T-helper 17 cell (primary cell): Measurements from ENCODE around the gene MRPS5. TPM values are rescaled to one million over a fixed set of nuclear protein-coding genes. Genes with fewer than 3 reads are reported as not detected.
A peak's percentile ranks its signal among the peaks of the same experiment; 100 is the strongest.
"Not testable (repeated sequence)": the region's sequence is repeated elsewhere in the genome, so short reads cannot be mapped to it uniquely, and the experiment has no call there.

Experiments used
- ATAC-seq: fragments of 150-1000 bp; cut with Tn5 transposase; 2 replicates; pipeline ENCODE4 v1.10.0; 2021; ENCODE audit warnings: mild to moderate bottlenecking, moderate library complexity
- DNase-seq, 3 donors: peaks; one replicate each; pipeline versions ENCODE4 v3.0.0 to v3.0.0-alpha.2; 2020 to 2021
- H3K9me3 ChIP-seq: one replicate; pipeline ENCODE4 v1.7.0; 2013; ENCODE audit warnings: low read length, mild to moderate bottlenecking; ENCODE audit not compliant: control insufficient read depth, poor library complexity, severe bottlenecking
- H3K27ac Mint-ChIP-seq: one replicate; pipeline ENCODE4 v1.8.0; 2022; ENCODE audit warnings: mild to moderate bottlenecking, moderate library complexity, mixed read lengths
- H3K27me3 Mint-ChIP-seq: one replicate; pipeline ENCODE4 v1.8.0; 2022; ENCODE audit warnings: mixed read lengths
- H3K36me3 Mint-ChIP-seq: one replicate; pipeline ENCODE4 v1.8.0; 2022; ENCODE audit warnings: low read depth, mixed read lengths
- H3K4me1 Mint-ChIP-seq: one replicate; pipeline ENCODE4 v1.8.0; 2022; ENCODE audit warnings: mild to moderate bottlenecking, mixed read lengths
- H3K4me3 Mint-ChIP-seq: one replicate; pipeline ENCODE4 v1.8.0; 2022; ENCODE audit warnings: mild to moderate bottlenecking, moderate library complexity, mixed read lengths
- total RNA-seq, 4 donors: library from RNA in 2 of 4; stranded (reverse) in 2 of 4; gene quantifications; one replicate each; pipeline ENCODE4 v1.2.3 and lab custom pipeline; 2022 to 2026

MRPS5 gene
- total RNA-seq, 2 donors from 2014 or later = 30.1 TPM

GRCh38 chr2:95043300-95044093 lies 78.1 kb downstream of the MRPS5 start:
- H3K27me3 Mint-ChIP-seq = no peaks in the 10 kb centered on the region
- ATAC-seq = no peak
- peaks cover 3% of the 10 kb centered on the region for H3K9me3 ChIP-seq
- no peak for DNase-seq
- peaks cover 9% of the 10 kb centered on the region for H3K36me3 Mint-ChIP-seq
- H3K4me1 Mint-ChIP-seq = peaks cover 54% of the 10 kb centered on the region
- H3K4me3 Mint-ChIP-seq = peak overlapping the region; percentile 64
- H3K27ac Mint-ChIP-seq = peak overlapping the region; percentile 90

DNA sequence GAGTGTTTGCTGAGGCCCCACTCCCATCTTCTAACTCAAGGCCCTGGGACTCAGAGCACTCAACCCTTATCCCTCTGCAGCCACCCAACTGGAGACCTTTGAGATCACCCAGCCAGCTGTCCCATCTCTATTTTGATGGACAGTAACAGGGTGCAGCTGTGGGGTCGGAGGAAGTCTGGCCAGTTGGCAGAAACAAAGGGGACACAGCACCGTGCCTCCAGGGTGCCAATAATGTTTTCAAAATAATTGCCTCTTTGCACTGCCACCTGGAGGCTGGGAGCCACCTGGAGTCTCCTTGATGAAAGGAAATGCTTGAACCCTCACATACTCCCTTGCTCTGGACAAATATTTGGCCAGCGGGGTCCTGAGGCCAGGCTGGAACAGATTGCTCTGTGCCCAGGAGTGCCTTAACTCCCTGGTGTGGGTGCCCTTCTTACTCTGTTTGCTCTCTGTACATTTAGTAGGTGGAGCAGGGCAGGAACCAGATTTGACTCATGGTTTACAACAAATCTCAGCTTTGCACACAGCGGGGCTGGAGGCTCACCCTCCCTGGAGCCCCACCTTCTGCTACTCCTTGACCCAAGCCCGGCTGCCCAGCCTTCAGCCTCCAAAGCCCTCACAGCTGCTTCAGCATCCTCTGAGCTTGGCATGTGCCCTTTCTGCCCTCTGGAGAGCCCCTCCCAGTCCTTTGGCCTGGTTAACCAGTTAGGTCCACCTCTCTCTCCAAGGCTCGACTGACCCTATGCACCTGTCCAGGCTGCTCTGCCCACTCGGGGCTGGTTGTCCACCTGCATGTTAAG lies 78.9 kb downstream of the MRPS5 start:
- Mint-ChIP-seq H3K27me3 (no peaks in the 10 kb centered on the region), H3K36me3 (peaks cover 9% of the 10 kb centered on the region), H3K4me3 (no peak overlapping the region), H3K4me1 (peaks cover 61% of the 10 kb centered on the region), H3K27ac (peak overlapping the region; percentile 90)
- ATAC-seq (no peak), DNase-seq (no peak)
- peaks cover 3% of the 10 kb centered on the region for H3K9me3 ChIP-seq

GRCh38 chr2:95041824-95042442 lies 79.7 kb downstream of the MRPS5 start:
- no peak overlapping the region for H3K4me3 Mint-ChIP-seq
- H3K36me3 Mint-ChIP-seq = peaks cover 9% of the 10 kb centered on the region
- H3K9me3 ChIP-seq = peaks cover 3% of the 10 kb centered on the region

DNA sequence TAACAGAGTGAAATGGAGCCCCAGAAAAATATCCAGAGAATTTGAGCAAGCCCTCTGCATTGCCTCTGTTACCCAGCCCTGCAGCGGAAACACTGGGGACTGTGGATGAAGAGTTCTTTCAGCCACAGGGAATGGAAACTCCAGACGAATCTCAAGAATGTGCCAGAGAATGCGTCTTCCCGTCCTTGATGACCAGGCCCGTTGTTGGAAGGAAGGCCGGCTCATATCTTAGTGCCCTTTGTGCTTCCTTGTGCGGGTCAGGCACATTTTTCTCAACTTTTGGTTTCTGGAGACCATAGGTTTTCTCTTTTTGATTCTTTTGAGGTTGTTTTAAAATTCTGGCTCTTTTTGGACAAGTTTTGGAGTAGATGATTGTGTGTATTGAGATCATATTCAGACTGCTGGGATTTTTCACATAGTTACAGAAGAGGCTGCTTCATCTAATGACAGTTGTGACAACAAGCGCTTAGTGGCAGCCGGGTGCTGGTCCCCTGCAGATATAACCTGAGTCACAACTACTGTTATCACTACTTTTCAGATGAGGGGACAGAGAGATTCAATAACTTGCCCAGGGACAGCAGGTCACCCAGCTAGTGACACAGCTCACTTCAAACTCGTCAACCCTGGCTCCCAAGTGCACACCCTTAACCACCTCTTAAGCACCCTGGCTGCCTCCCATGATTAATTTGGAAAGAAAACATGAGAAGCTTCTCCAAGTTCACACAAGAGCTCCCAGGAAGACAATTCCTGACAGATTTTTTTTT lies 80.4 kb downstream of the MRPS5 start:
- DNase-seq (no peak), ATAC-seq (no peak)
- Mint-ChIP-seq H3K4me1 (peaks cover 68% of the 10 kb centered on the region), H3K27ac (peak overlapping the region; percentile 90), H3K4me3 (no peak overlapping the region), H3K27me3 (no peaks in the 10 kb centered on the region), H3K36me3 (peaks cover 9% of the 10 kb centered on the region)
- peaks cover 3% of the 10 kb centered on the region for H3K9me3 ChIP-seq

More at GRCh38 chr2:95041824-95042442, 79.7 kb downstream of the MRPS5 start:
- Mint-ChIP-seq H3K4me1 (peaks cover 66% of the 10 kb centered on the region), H3K27ac (peak overlapping the region; percentile 90), H3K27me3 (no peaks in the 10 kb centered on the region)
- no peak for DNase-seq
- ATAC-seq = peak; percentile 46

- H3K4me1 Mint-ChIP-seq = peaks cover 66% of the 10 kb centered on the region
- H3K27me3 Mint-ChIP-seq = no peaks in the 10 kb centered on the region
- H3K9me3 ChIP-seq = peaks cover 3% of the 10 kb centered on the region
- no peak overlapping the region for H3K4me3 Mint-ChIP-seq
- ATAC-seq = no peak
- H3K27ac Mint-ChIP-seq = peak overlapping the region; percentile 90
- H3K36me3 Mint-ChIP-seq = peaks cover 9% of the 10 kb centered on the region
- no peak for DNase-seq
Observed at GRCh38 chr2:95040426-95040825, 81.2 kb downstream of the MRPS5 start.

DNA sequence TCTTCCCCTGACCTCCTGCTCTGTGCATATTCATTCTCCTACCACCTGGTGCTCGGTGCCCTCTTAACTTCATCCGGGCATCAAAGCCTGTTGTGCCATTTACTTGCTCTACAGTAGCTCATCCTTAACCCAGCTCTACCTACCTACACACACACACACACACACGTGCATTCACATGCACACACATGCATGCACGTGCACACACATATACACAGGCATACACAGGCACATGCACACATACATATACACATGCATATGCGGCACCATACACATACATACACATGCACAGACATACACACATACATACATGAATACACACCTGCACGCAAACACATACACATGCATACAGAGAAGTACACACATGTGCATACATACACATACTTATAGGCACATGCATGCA lies 81.6 kb downstream of the MRPS5 start:
- no peak for ATAC-seq

GRCh38 chr2:95039363-95039762 lies 82.2 kb downstream of the MRPS5 start:
- ATAC-seq = no peak
- no peaks in the 10 kb centered on the region for H3K27me3 Mint-ChIP-seq
- peak overlapping the region; percentile 93 for H3K27ac Mint-ChIP-seq
- H3K4me3 Mint-ChIP-seq = no peak overlapping the region
- no peak for DNase-seq
- H3K9me3 ChIP-seq = peaks cover 3% of the 10 kb centered on the region
- peaks cover 67% of the 10 kb centered on the region for H3K4me1 Mint-ChIP-seq
- peaks cover 9% of the 10 kb centered on the region for H3K36me3 Mint-ChIP-seq

More for the DNA sequence above, 81.6 kb downstream of the MRPS5 start:
- H3K4me1 Mint-ChIP-seq = peaks cover 67% of the 10 kb centered on the region
- H3K27ac Mint-ChIP-seq = no peak overlapping the region
- no peaks in the 10 kb centered on the region for H3K27me3 Mint-ChIP-seq
- H3K4me3 Mint-ChIP-seq = no peak overlapping the region
- peaks cover 3% of the 10 kb centered on the region for H3K9me3 ChIP-seq
- H3K36me3 Mint-ChIP-seq = peaks cover 9% of the 10 kb centered on the region
- no peak for DNase-seq

DNA sequence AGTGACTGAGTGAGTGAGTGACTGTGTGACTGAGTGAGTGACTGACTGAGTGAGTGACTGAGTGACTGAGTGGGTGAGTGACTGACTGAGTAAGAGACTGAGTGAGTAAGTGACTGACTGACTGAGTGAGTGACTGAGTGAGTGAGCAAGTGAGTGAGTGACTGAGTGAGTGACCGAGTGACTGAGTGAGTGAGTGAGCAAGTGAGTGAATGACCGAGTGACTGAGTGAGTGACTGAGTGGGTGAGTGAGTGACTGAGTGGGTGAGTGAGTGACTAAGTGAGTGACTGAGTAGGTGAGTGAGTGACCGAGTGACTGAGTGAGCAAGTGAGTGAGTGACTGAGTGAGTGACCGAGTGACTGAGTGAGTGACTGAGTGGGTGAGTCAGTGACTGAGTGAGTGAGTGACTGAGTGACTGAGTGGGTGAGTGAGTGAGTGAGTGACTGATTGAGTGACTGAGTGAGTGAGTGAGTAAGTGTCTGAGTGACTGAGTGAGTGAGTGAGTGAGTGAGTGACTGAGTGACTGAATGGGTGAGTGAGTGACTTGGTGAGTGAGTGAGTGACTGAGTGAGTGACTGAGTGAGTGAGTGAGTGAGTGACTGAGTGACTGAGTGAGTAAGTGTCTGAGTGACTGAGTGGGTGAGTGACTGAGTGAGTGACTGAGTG lies 82.8 kb downstream of the MRPS5 start:
- ATAC-seq (no peak), DNase-seq (no peak)
- no peak overlapping the region for H3K4me3 Mint-ChIP-seq
- H3K9me3 ChIP-seq = peaks cover 3% of the 10 kb centered on the region
- H3K36me3 Mint-ChIP-seq = peaks cover 6% of the 10 kb centered on the region
- no peaks in the 10 kb centered on the region for H3K27me3 Mint-ChIP-seq
- peaks cover 63% of the 10 kb centered on the region for H3K4me1 Mint-ChIP-seq
- H3K27ac Mint-ChIP-seq = peak overlapping the region; percentile 93

DNA sequence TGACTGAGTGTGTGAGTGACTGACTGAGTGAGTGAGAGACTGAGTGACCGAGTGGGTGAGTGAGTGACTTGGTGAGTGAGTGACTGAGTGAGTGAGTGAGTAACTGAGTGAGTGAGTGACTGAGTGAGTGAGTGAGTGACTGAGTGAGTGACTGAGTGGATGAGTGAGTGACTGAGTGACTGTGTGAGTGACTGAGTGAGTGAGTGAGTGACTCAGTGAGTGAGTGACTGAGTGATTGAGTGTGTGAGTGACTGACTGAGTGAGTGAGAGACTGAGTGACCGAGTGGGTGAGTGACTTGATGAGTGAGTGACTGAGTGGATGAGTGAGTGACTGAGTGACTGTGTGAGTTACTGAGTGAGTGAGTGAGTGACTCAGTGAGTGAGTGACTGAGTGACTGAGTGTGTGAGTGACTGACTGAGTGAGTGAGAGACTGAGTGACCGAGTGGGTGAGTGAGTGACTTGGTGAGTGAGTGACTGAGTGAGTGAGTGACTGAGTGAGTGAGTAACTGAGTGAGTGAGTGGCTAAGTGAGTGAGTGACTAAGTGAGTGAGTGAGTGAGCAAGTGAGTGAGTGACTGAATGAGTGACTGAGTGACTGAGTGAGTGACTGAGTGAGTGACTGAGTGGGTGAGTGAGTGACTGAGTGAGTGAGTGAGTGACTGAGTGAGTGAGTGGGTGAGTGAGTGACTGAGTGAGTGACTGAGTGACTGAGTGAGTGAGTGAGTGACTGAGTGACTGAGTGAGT lies 83.6 kb downstream of the MRPS5 start:
- H3K4me1 Mint-ChIP-seq = peaks cover 58% of the 10 kb centered on the region
- DNase-seq, H3K4me3 Mint-ChIP-seq, H3K9me3 ChIP-seq, H3K27me3 Mint-ChIP-seq, ATAC-seq, H3K36me3 Mint-ChIP-seq: not testable (repeated sequence)
- peak overlapping the region; percentile 93 for H3K27ac Mint-ChIP-seq

DNA sequence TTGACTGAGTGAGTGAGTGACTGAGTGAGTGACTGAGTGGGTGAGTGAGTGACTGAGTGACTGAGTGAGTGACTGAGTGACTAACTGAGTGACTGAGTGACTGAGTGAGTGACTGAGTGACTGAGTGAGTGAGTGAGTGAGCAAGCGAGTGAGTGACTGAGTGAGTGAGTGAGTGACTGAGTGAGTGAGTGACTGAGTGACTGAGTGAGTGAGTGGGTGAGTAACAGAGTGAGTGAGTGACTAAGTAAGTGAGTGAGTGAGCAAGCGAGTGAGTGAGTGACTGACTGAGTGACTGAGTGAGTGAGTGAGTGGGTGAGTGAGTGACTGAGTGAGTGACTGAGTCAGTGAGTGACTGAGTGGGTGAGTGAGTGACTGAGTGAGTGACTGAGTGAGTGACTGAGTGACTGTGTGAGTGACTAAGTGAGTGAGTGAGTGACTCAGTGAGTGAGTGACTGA lies 84.2 kb downstream of the MRPS5 start:
- Mint-ChIP-seq H3K4me3 (no peak overlapping the region), H3K4me1 (peaks cover 57% of the 10 kb centered on the region), H3K27me3 (no peaks in the 10 kb centered on the region), H3K36me3 (peaks cover 5% of the 10 kb centered on the region), H3K27ac (peak overlapping the region; percentile 93)
- ATAC-seq (no peak), DNase-seq (no peak)
- H3K9me3 ChIP-seq = peaks cover 3% of the 10 kb centered on the region

DNA sequence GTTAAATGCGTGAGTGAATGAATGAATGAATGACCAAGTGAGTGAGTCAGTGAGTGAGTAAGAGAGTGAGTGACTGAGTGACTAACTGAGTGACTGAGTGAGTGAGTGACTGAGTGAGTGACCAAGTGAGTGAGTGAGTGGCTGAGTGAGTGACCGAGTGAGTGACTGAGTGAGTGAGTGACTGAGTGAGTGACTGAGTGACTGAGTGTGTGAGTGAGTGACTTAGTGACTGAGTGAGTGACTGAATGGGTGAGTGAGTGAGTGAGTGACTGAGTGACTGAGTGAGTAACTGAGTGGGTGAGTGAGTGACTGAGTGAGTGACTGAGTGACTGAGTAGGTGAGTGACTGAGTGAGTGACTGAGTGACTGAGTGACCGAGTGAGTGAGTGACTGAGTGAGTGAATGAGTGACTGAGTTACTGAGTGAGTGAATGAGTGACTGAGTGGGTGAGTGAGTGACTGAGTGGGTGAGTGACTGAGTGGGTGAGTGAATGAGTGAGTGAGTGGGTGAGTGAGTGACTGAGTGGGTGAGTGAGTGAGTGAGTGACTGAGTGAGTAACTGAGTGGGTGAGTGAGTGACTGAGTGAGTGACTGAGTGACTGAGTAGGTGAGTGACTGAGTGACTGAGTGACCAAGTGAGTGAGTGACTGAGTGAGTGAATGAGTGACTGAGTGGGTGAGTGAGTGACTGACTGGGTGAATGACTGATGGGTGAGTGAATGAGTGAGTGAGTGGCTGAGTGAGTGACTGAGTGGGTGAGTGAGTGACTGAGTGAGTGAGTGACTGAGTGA lies 84.8 kb downstream of the MRPS5 start:
- ATAC-seq (no peak), DNase-seq (no peak)
- peak overlapping the region; percentile 37 for H3K4me3 Mint-ChIP-seq
- H3K36me3 Mint-ChIP-seq = peaks cover 5% of the 10 kb centered on the region
- peak overlapping the region; percentile 93 for H3K27ac Mint-ChIP-seq
- H3K27me3 Mint-ChIP-seq = no peaks in the 10 kb centered on the region
- peaks cover 50% of the 10 kb centered on the region for H3K4me1 Mint-ChIP-seq
- peaks cover 3% of the 10 kb centered on the region for H3K9me3 ChIP-seq
